Activated naive CD4-positive, alpha-beta T cell treated with anti-CD3 and anti-CD28 coated beads, Interleukin-2, amount 50 U/mL, for 24 hours (primary cell): ENCODE data around the gene TRAP1.

Experiments
- H3K27ac Mint-ChIP-seq: one replicate; pipeline ENCODE4 v1.8.0; 2021; ENCODE audit warnings: mild to moderate bottlenecking, mixed read lengths
- H3K27me3 Mint-ChIP-seq: one replicate; pipeline ENCODE4 v1.8.0; 2021; ENCODE audit warnings: mixed read lengths
- H3K36me3 Mint-ChIP-seq: one replicate; pipeline ENCODE4 v1.8.0; 2021; ENCODE audit warnings: mixed read lengths
- H3K4me1 Mint-ChIP-seq: one replicate; pipeline ENCODE4 v1.8.0; 2021; ENCODE audit warnings: mixed read lengths
- H3K4me3 Mint-ChIP-seq: one replicate; pipeline ENCODE4 v1.8.0; 2021; ENCODE audit warnings: mild to moderate bottlenecking, mixed read lengths
- H3K9me3 Mint-ChIP-seq: one replicate; pipeline ENCODE4 v1.8.0; 2021; ENCODE audit warnings: mixed read lengths

Gene TRAP1

GRCh38 chr16:3701531-3701930 is 15.8 kb downstream of the TRAP1 start:
- Mint-ChIP-seq H3K9me3 (no peaks in the 10 kb centered on the region), H3K36me3 (peaks cover 4% of the 10 kb centered on the region), H3K27me3 (no peaks in the 10 kb centered on the region), H3K4me1 (peaks cover 14% of the 10 kb centered on the region), H3K4me3 (no peak overlapping the region), H3K27ac (no peak overlapping the region)

GRCh38 chr16:3698941-3699340 is 18.4 kb downstream of the TRAP1 start:
- Mint-ChIP-seq H3K36me3 (peaks cover 2% of the 10 kb centered on the region), H3K27me3 (no peaks in the 10 kb centered on the region), H3K27ac (no peak overlapping the region), H3K4me3 (no peak overlapping the region), H3K4me1 (peaks cover 9% of the 10 kb centered on the region), H3K9me3 (no peaks in the 10 kb centered on the region)

- Mint-ChIP-seq H3K4me1 (peaks cover 14% of the 10 kb centered on the region), H3K4me3 (no peak overlapping the region), H3K36me3 (no peaks in the 10 kb centered on the region), H3K27ac (no peak overlapping the region), H3K9me3 (no peaks in the 10 kb centered on the region), H3K27me3 (no peaks in the 10 kb centered on the region)
Observed at GRCh38 chr16:3696425-3697218, 20.7 kb downstream of the TRAP1 start.

- no peak overlapping the region for H3K4me3 Mint-ChIP-seq
- no peak overlapping the region for H3K27ac Mint-ChIP-seq
Observed at GRCh38 chr16:3695610-3696369, 21.5 kb downstream of the TRAP1 start.

GRCh38 chr16:3694051-3694450 is 23.3 kb downstream of the TRAP1 start:
- peaks cover 18% of the 10 kb centered on the region for H3K4me1 Mint-ChIP-seq
- H3K27me3 Mint-ChIP-seq: no peaks in the 10 kb centered on the region
- H3K27ac Mint-ChIP-seq: peak overlapping the region; percentile 12
- peaks cover 2% of the 10 kb centered on the region for H3K36me3 Mint-ChIP-seq
- H3K9me3 Mint-ChIP-seq: no peaks in the 10 kb centered on the region
- H3K4me3 Mint-ChIP-seq: no peak overlapping the region

More at GRCh38 chr16:3695610-3696369, 21.5 kb downstream of the TRAP1 start:
- Mint-ChIP-seq H3K4me1 (peaks cover 17% of the 10 kb centered on the region), H3K36me3 (no peaks in the 10 kb centered on the region), H3K27me3 (no peaks in the 10 kb centered on the region), H3K9me3 (no peaks in the 10 kb centered on the region)

GRCh38 chr16:3691761-3692160 is 25.6 kb downstream of the TRAP1 start:
- Mint-ChIP-seq H3K9me3 (no peaks in the 10 kb centered on the region), H3K4me1 (peaks cover 15% of the 10 kb centered on the region), H3K36me3 (peaks cover 6% of the 10 kb centered on the region), H3K4me3 (no peak overlapping the region), H3K27me3 (no peaks in the 10 kb centered on the region), H3K27ac (no peak overlapping the region)

GRCh38 chr16:3690980-3691720 is 26.2 kb downstream of the TRAP1 start:
- Mint-ChIP-seq H3K27ac (no peak overlapping the region), H3K36me3 (peaks cover 6% of the 10 kb centered on the region), H3K9me3 (no peaks in the 10 kb centered on the region)

GRCh38 chr16:3690470-3690928 is 26.8 kb downstream of the TRAP1 start:
- Mint-ChIP-seq H3K4me3 (peak overlapping the region; percentile 30), H3K36me3 (peaks cover 6% of the 10 kb centered on the region), H3K9me3 (no peaks in the 10 kb centered on the region), H3K27me3 (no peaks in the 10 kb centered on the region), H3K4me1 (peaks cover 15% of the 10 kb centered on the region), H3K27ac (no peak overlapping the region)

More at GRCh38 chr16:3690980-3691720, 26.2 kb downstream of the TRAP1 start:
- Mint-ChIP-seq H3K27me3 (no peaks in the 10 kb centered on the region), H3K4me1 (peaks cover 15% of the 10 kb centered on the region), H3K4me3 (peak overlapping the region; percentile 30)

- H3K4me1 Mint-ChIP-seq: peaks cover 15% of the 10 kb centered on the region
- no peak overlapping the region for H3K4me3 Mint-ChIP-seq
- H3K27ac Mint-ChIP-seq: no peak overlapping the region
- no peaks in the 10 kb centered on the region for H3K27me3 Mint-ChIP-seq
- peaks cover 6% of the 10 kb centered on the region for H3K36me3 Mint-ChIP-seq
- no peaks in the 10 kb centered on the region for H3K9me3 Mint-ChIP-seq
Observed at GRCh38 chr16:3689731-3690130, 27.6 kb downstream of the TRAP1 start.

- Mint-ChIP-seq H3K4me3 (no peak overlapping the region), H3K4me1 (peaks cover 15% of the 10 kb centered on the region), H3K27ac (no peak overlapping the region), H3K9me3 (no peaks in the 10 kb centered on the region), H3K36me3 (peaks cover 8% of the 10 kb centered on the region), H3K27me3 (no peaks in the 10 kb centered on the region)
Observed at GRCh38 chr16:3687792-3688191, 29.5 kb downstream of the TRAP1 start.

GRCh38 chr16:3687021-3687420 is 30.3 kb downstream of the TRAP1 start:
- Mint-ChIP-seq H3K9me3 (no peaks in the 10 kb centered on the region), H3K4me1 (peaks cover 15% of the 10 kb centered on the region)

GRCh38 chr16:3681206-3681605 is 36.1 kb downstream of the TRAP1 start:
- no peaks in the 10 kb centered on the region for H3K4me1 Mint-ChIP-seq
- H3K9me3 Mint-ChIP-seq: no peaks in the 10 kb centered on the region
- no peak overlapping the region for H3K27ac Mint-ChIP-seq
- no peaks in the 10 kb centered on the region for H3K27me3 Mint-ChIP-seq
- peaks cover 10% of the 10 kb centered on the region for H3K36me3 Mint-ChIP-seq
- H3K4me3 Mint-ChIP-seq: no peak overlapping the region

More at GRCh38 chr16:3687021-3687420, 30.3 kb downstream of the TRAP1 start:
- Mint-ChIP-seq H3K27ac (no peak overlapping the region), H3K27me3 (no peaks in the 10 kb centered on the region), H3K4me3 (no peak overlapping the region), H3K36me3 (peaks cover 11% of the 10 kb centered on the region)

- Mint-ChIP-seq H3K4me3 (no peak overlapping the region), H3K4me1 (no peaks in the 10 kb centered on the region), H3K9me3 (no peaks in the 10 kb centered on the region), H3K27me3 (no peaks in the 10 kb centered on the region), H3K27ac (no peak overlapping the region), H3K36me3 (peaks cover 8% of the 10 kb centered on the region)
Observed at GRCh38 chr16:3677994-3678393, 39.3 kb downstream of the TRAP1 start.

GRCh38 chr16:3675601-3676130 is 41.7 kb downstream of the TRAP1 start:
- Mint-ChIP-seq H3K36me3 (peaks cover 1% of the 10 kb centered on the region), H3K9me3 (no peaks in the 10 kb centered on the region), H3K27ac (no peak overlapping the region), H3K4me3 (no peak overlapping the region), H3K27me3 (no peaks in the 10 kb centered on the region), H3K4me1 (no peaks in the 10 kb centered on the region)

- Mint-ChIP-seq H3K9me3 (no peaks in the 10 kb centered on the region), H3K4me1 (no peaks in the 10 kb centered on the region), H3K27ac (peak overlapping the region; percentile 24), H3K4me3 (no peak overlapping the region), H3K27me3 (no peaks in the 10 kb centered on the region), H3K36me3 (peaks cover 3% of the 10 kb centered on the region)
Observed at GRCh38 chr16:3674513-3675295, 42.6 kb downstream of the TRAP1 start.
